ENCODE data around the gene STAG1.

GRCh38 chr3:136562026-136562425, 190.2 kb downstream of the STAG1 start:
- TF ChIP-seq, protein P1, sequence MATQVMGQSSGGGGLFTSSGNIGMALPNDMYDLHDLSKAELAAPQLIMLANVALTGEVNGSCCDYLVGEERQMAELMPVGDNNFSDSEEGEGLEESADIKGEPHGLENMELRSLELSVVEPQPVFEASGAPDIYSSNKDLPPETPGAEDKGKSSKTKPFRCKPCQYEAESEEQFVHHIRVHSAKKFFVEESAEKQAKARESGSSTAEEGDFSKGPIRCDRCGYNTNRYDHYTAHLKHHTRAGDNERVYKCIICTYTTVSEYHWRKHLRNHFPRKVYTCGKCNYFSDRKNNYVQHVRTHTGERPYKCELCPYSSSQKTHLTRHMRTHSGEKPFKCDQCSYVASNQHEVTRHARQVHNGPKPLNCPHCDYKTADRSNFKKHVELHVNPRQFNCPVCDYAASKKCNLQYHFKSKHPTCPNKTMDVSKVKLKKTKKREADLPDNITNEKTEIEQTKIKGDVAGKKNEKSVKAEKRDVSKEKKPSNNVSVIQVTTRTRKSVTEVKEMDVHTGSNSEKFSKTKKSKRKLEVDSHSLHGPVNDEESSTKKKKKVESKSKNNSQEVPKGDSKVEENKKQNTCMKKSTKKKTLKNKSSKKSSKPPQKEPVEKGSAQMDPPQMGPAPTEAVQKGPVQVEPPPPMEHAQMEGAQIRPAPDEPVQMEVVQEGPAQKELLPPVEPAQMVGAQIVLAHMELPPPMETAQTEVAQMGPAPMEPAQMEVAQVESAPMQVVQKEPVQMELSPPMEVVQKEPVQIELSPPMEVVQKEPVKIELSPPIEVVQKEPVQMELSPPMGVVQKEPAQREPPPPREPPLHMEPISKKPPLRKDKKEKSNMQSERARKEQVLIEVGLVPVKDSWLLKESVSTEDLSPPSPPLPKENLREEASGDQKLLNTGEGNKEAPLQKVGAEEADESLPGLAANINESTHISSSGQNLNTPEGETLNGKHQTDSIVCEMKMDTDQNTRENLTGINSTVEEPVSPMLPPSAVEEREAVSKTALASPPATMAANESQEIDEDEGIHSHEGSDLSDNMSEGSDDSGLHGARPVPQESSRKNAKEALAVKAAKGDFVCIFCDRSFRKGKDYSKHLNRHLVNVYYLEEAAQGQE (IDR thresholded peaks at IDR 0.05; ENCODE audit: insufficient read depth in 1 of 2, low read depth in 2 of 2, low read length in 1 of 2) = no peak
- TF ChIP-seq CTCF (IDR thresholded peaks at IDR 0.05) = no peak

Data from Panc1 (cell line).